H1 (cell line): ENCODE measurements around the gene ADAMTSL2. TPM values are rescaled to one million over a fixed set of nuclear protein-coding genes. Genes with fewer than 3 reads are reported as not detected.

Source experiments
- BACH1 ChIP-seq: IDR thresholded peaks from 2 replicates; pipeline ENCODE4 v1.6.1; 2012; ENCODE audit warnings: low read length, improper control_type of control experiment
- EP300 ChIP-seq, 2 experiments: IDR thresholded peaks; 1 replicate in 1 of 2; 2 replicates in 1 of 2; pipeline ENCODE4 v1.6.1; 2011 to 2012; ENCODE audit warnings: low read depth in 2 of 2, low read length in 2 of 2, mild to moderate bottlenecking in 2 of 2, borderline replicate concordance in 1 of 2, inconsistent platforms in 1 of 2, moderate library complexity in 1 of 2
- KDM1A ChIP-seq: fragments of 200-600, 300-600 bp; sonication (generic); IDR thresholded peaks from 2 replicates; pipeline ENCODE4 v1.7.1; 2016; ENCODE audit warnings: mild to moderate bottlenecking, low read length, borderline replicate concordance
- polyA plus RNA-seq, 7 experiments: library from polyadenylated mRNA; depleted of rRNA in 3 of 7; stranded (reverse) in 5 of 7; unstranded in 2 of 7; fragments of >200 nt in 5 of 7; fragments of 200-250 nt in 2 of 7; gene quantifications; 1 replicate in 5 of 7; 2 replicates in 1 of 7; 4 replicates in 1 of 7; pipeline versions ENCODE4 v1.2.1 to v1.2.3, GENCODE V29; 2011 to 2013; ENCODE audit warnings: missing spikeins in 2 of 7, mixed read lengths in 2 of 7
- total RNA-seq: library from RNA; stranded (reverse); fragmentation: NEBNext Ultra II Directional; extraction: Animal tissue kit (Norgen Biotek cat#: 25700); gene quantifications from 2 replicates; pipeline ENCODE4 v1.2.1, GENCODE V29; 2021
- TF ChIP-seq, protein P1 (sequence below), 3 experiments: IDR thresholded peaks; 1 replicate in 2 of 3; 2 replicates in 1 of 3; pipeline versions ENCODE4 v1.5.1 to v1.6.1; 2011; ENCODE audit warnings: low read length in 3 of 3, mild to moderate bottlenecking in 3 of 3, inconsistent platforms in 2 of 3, low read depth in 1 of 3, moderate library complexity in 1 of 3; ENCODE audit not compliant: insufficient read depth in 1 of 3; ENCODE audit errors: control extremely low read depth in 1 of 3
- TF ChIP-seq, protein P2 (sequence below): IDR thresholded peaks from 2 replicates; pipeline ENCODE4 v1.6.1; 2011; ENCODE audit warnings: low read length, improper control_type of control experiment

Gene ADAMTSL2
- total and polyA plus RNA-seq, 2 of the 8 experiments (the other 6 are each of a cell fraction or from before 2014, with no cell fraction given), result 0.74 to 0.76 TPM

DNA sequence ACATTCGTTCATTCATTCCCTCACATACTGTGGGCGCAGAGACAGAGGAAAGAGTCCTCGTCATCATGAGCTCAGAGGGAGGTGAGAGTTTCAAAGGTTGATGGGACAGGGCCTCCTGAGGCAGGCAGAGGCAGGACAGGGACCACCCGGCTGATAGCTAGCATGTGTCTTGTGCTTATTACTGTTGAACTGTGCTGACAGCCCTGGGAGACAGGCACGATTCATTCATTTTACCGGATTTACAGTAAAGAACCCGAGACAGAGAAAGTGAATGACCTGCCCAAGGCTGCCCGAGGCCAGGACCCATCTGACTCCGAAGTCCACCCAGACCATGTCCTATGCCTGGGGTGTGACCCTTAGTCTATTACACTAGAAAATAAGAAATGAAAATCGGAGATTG is 79.6 kb downstream of the ADAMTSL2 start (continued):
- TF ChIP-seq EP300 (IDR thresholded peaks at IDR 0.05; ENCODE audit: borderline replicate concordance in 1 of 2, low read depth in 2 of 2, low read length in 2 of 2), result no peak
- no peak for TF ChIP-seq KDM1A
- TF ChIP-seq, protein P1, sequence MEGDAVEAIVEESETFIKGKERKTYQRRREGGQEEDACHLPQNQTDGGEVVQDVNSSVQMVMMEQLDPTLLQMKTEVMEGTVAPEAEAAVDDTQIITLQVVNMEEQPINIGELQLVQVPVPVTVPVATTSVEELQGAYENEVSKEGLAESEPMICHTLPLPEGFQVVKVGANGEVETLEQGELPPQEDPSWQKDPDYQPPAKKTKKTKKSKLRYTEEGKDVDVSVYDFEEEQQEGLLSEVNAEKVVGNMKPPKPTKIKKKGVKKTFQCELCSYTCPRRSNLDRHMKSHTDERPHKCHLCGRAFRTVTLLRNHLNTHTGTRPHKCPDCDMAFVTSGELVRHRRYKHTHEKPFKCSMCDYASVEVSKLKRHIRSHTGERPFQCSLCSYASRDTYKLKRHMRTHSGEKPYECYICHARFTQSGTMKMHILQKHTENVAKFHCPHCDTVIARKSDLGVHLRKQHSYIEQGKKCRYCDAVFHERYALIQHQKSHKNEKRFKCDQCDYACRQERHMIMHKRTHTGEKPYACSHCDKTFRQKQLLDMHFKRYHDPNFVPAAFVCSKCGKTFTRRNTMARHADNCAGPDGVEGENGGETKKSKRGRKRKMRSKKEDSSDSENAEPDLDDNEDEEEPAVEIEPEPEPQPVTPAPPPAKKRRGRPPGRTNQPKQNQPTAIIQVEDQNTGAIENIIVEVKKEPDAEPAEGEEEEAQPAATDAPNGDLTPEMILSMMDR (IDR thresholded peaks at IDR 0.05; ENCODE audit: control extremely low read depth in 1 of 3, insufficient read depth in 1 of 3, low read depth in 1 of 3, low read length in 3 of 3), result no peak
- TF ChIP-seq, protein P2, sequence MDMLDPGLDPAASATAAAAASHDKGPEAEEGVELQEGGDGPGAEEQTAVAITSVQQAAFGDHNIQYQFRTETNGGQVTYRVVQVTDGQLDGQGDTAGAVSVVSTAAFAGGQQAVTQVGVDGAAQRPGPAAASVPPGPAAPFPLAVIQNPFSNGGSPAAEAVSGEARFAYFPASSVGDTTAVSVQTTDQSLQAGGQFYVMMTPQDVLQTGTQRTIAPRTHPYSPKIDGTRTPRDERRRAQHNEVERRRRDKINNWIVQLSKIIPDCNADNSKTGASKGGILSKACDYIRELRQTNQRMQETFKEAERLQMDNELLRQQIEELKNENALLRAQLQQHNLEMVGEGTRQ, result no peak
- TF ChIP-seq BACH1, result no peak
